ENCODE results near the gene DYNLT2. TPM values are rescaled to one million over a fixed set of nuclear protein-coding genes. Genes with fewer than 3 reads are reported as not detected.

Gene DYNLT2
- total RNA-seq, 4 donors from 2014 or later = 3.3 to 7.5 (median 4.4) TPM

GRCh38 chr6:169719117-169719516, 32.3 kb downstream of the DYNLT2 start:
- WGBS, 2 donors (ENCODE audit: low coverage in 1 of 2) = 89 to 98% methylated on average over 3 to 4 of the region's 4 CpGs
- H3K27me3 ChIP-seq = no peaks in the 10 kb centered on the region
- in situ Hi-C loops (cut with MboI; ENCODE audit: low pct_ligation_motif_present in 1 of 4, low pct_unique_long_range_greater_than_20kb in 1 of 4, low sequenced_read_pairs in 3 of 4) (no loop called here), intact Hi-C loops (cut with DNase I; ENCODE audit: low total_unique reads) (no loop called here)
- no peak overlapping the region for H3K4me3 ChIP-seq
- peaks cover 0 to 23% (median 7%) of the 10 kb centered on the region in 4 donors for H3K36me3 ChIP-seq
- DNase-seq = no peak
- no peak for TF ChIP-seq EP300 (IDR thresholded peaks at IDR 0.05; ENCODE audit: low read depth)
- no peak for TF ChIP-seq POLR2A (IDR thresholded peaks at IDR 0.05)
- TF ChIP-seq POLR2AphosphoS5 (IDR thresholded peaks at IDR 0.05) = no peak
- no peak for TF ChIP-seq CTCF (IDR thresholded peaks at IDR 0.05)
- peaks cover 6 to 18% (median 14%) of the 10 kb centered on the region in 4 donors for H3K4me1 ChIP-seq
- no peaks in the 10 kb centered on the region for H3K9me3 ChIP-seq
- no peak overlapping the region for H3K27ac ChIP-seq

DNA sequence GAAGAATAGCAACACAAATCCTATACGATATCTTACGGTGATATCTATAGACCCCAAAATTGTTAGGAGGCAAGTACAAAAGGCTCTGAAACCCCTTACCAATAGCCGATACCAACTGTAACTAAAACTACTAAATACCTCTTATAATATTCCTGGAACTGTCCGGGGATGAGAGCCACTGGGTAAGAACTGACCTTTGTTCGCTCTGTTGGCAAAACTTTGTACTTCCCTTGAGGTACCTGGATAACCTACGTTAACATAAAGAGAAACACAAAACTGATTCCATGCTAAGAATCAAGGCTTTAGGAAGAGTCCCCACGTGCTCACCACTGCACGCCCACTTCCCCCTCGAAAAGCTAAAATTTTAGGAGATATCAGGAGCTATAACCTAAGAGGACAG, 36.8 kb downstream of the DYNLT2 start:
- peaks cover 0 to 41% (median 16%) of the 10 kb centered on the region in 4 donors for H3K36me3 ChIP-seq
- in situ Hi-C loops (cut with MboI; ENCODE audit: low pct_ligation_motif_present in 1 of 4, low pct_unique_long_range_greater_than_20kb in 1 of 4, low sequenced_read_pairs in 3 of 4) = no loop called here

DNA sequence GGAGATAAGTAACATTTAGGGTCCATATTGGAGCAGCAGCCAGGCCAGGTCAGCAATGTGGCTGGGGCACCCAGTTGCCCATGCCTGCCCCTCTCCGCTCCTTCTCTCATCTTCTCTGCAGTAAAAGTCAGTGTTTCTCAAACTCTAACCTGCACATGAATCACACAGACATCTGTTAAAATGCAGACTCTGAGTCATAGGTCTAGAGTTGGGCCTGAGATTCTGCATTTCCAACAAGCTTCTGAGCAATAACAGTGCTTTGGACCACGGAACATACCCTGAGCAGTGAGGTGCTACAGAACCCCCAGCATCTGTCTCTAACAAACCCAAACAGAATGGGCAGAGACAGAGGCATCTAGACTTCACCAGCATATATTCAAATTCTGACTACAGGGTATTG, 37.2 kb downstream of the DYNLT2 start:
- Histone ChIP-seq H3K4me3 (no peak overlapping the region), H3K27me3 (no peaks in the 10 kb centered on the region), H3K9me3 (no peaks in the 10 kb centered on the region), H3K36me3 (peaks cover 0 to 45% (median 16%) of the 10 kb centered on the region in 4 donors), H3K4me1 (no peaks in the 10 kb centered on the region), H3K27ac (no peak overlapping the region)
- in situ Hi-C loops (cut with MboI; ENCODE audit: low pct_ligation_motif_present in 1 of 4, low pct_unique_long_range_greater_than_20kb in 1 of 4, low sequenced_read_pairs in 3 of 4) = no loop called here
- TF ChIP-seq CTCF (IDR thresholded peaks at IDR 0.05) (no peak), EP300 (IDR thresholded peaks at IDR 0.05; ENCODE audit: low read depth) (no peak), POLR2A (IDR thresholded peaks at IDR 0.05) (no peak), POLR2AphosphoS5 (IDR thresholded peaks at IDR 0.05) (no peak)
- intact Hi-C loops (cut with DNase I; ENCODE audit: low total_unique reads) = no loop called here
- no peak for DNase-seq
- WGBS, 2 donors (ENCODE audit: low coverage in 1 of 2) = 95% methylated on average over 2 of the region's 2 CpGs; no CpG with 5 or more reads in 1 of the 2 donors

More for the DNA sequence above, 36.8 kb downstream of the DYNLT2 start:
- H3K4me3 ChIP-seq = no peak overlapping the region
- no peaks in the 10 kb centered on the region for H3K27me3 ChIP-seq
- 92 to 95% methylated on average over 9 of the region's 9 CpGs for WGBS, 2 donors (ENCODE audit: low coverage in 1 of 2)
- no peaks in the 10 kb centered on the region for H3K9me3 ChIP-seq
- H3K4me1 ChIP-seq = no peaks in the 10 kb centered on the region
- TF ChIP-seq POLR2A (IDR thresholded peaks at IDR 0.05) (no peak), EP300 (IDR thresholded peaks at IDR 0.05; ENCODE audit: low read depth) (no peak), CTCF (IDR thresholded peaks at IDR 0.05) (no peak), POLR2AphosphoS5 (IDR thresholded peaks at IDR 0.05) (no peak)
- no peak overlapping the region for H3K27ac ChIP-seq
- no peak for DNase-seq
- intact Hi-C loops (cut with DNase I; ENCODE audit: low total_unique reads) = no loop called here

GRCh38 chr6:169710009-169710408, 41.4 kb downstream of the DYNLT2 start:
- intact Hi-C loops (cut with DNase I; ENCODE audit: low total_unique reads) (no loop called here), in situ Hi-C loops (cut with MboI; ENCODE audit: low pct_ligation_motif_present in 1 of 4, low pct_unique_long_range_greater_than_20kb in 1 of 4, low sequenced_read_pairs in 3 of 4) (no loop called here)
- Histone ChIP-seq H3K27ac (no peak overlapping the region), H3K27me3 (no peaks in the 10 kb centered on the region), H3K36me3 (peaks cover 0 to 53% (median 9%) of the 10 kb centered on the region in 4 donors), H3K9me3 (no peaks in the 10 kb centered on the region), H3K4me3 (no peak overlapping the region), H3K4me1 (peaks cover 0 to 10% (median 0%) of the 10 kb centered on the region in 4 donors)
- TF ChIP-seq CTCF (IDR thresholded peaks at IDR 0.05) = no peak
- TF ChIP-seq EP300 (IDR thresholded peaks at IDR 0.05; ENCODE audit: low read depth) = no peak
- no peak for TF ChIP-seq POLR2A (IDR thresholded peaks at IDR 0.05)
- no peak for TF ChIP-seq POLR2AphosphoS5 (IDR thresholded peaks at IDR 0.05)
- 81% methylated on average over 3 of the region's 3 CpGs; no CpG with 5 or more reads in 1 of the 2 donors for WGBS, 2 donors (ENCODE audit: low coverage in 1 of 2)
- no peak for DNase-seq
